ENCODE data around the gene RXRA. TPM values are rescaled to one million over a fixed set of nuclear protein-coding genes. Genes with fewer than 3 reads are reported as not detected.
A peak's percentile ranks its signal among the peaks of the same experiment; 100 is the strongest.

The RXRA gene
- total and polyA plus RNA-seq, 9 donors: 12.4 to 82.2 (median 70.6) TPM

GRCh38 chr9:134313470-134313869 lies 12.8 kb upstream of the RXRA start:
- H3K9me3 ChIP-seq: no peaks in the 10 kb centered on the region
- TF ChIP-seq, protein P1, sequence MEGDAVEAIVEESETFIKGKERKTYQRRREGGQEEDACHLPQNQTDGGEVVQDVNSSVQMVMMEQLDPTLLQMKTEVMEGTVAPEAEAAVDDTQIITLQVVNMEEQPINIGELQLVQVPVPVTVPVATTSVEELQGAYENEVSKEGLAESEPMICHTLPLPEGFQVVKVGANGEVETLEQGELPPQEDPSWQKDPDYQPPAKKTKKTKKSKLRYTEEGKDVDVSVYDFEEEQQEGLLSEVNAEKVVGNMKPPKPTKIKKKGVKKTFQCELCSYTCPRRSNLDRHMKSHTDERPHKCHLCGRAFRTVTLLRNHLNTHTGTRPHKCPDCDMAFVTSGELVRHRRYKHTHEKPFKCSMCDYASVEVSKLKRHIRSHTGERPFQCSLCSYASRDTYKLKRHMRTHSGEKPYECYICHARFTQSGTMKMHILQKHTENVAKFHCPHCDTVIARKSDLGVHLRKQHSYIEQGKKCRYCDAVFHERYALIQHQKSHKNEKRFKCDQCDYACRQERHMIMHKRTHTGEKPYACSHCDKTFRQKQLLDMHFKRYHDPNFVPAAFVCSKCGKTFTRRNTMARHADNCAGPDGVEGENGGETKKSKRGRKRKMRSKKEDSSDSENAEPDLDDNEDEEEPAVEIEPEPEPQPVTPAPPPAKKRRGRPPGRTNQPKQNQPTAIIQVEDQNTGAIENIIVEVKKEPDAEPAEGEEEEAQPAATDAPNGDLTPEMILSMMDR (IDR thresholded peaks at IDR 0.05): no peak
- TF ChIP-seq EP300 (IDR thresholded peaks at IDR 0.05) (no peak), POLR2A (IDR thresholded peaks at IDR 0.05) (no peak)

GRCh38 chr9:134314039-134314949 lies 12.0 kb upstream of the RXRA start:
- H3K36me3 ChIP-seq: no peaks in the 10 kb centered on the region
- DNase-seq: peak in 3 of 5 donors; percentile 7 to 21 (median 9)
- H3K27me3 ChIP-seq: no peaks in the 10 kb centered on the region
- H3K9me3 ChIP-seq: no peaks in the 10 kb centered on the region
- intact Hi-C loops (cut with DNase I): no loop called here
- no peak for TF ChIP-seq EP300 (IDR thresholded peaks at IDR 0.05)
- TF ChIP-seq, protein P1 (IDR thresholded peaks at IDR 0.05): no peak
- no peak for TF ChIP-seq POLR2A (IDR thresholded peaks at IDR 0.05)
- no peak overlapping the region for H3K27ac ChIP-seq
- no peak overlapping the region for H3K4me3 ChIP-seq
- WGBS, 3 donors: 85 to 89% (median 87%) methylated on average over 20 of the region's 20 CpGs
- peaks cover 6% of the 10 kb centered on the region for H3K4me1 ChIP-seq (ENCODE audit: insufficient read depth)

More at GRCh38 chr9:134313470-134313869, 12.8 kb upstream of the RXRA start:
- peaks cover 6% of the 10 kb centered on the region for H3K4me1 ChIP-seq (ENCODE audit: insufficient read depth)
- 90 to 92% (median 91%) methylated on average over 2 of the region's 2 CpGs for WGBS, 3 donors
- intact Hi-C loops (cut with DNase I): no loop called here
- peak in 2 of 5 donors; percentile 4 to 12 for DNase-seq
- no peaks in the 10 kb centered on the region for H3K36me3 ChIP-seq
- no peaks in the 10 kb centered on the region for H3K27me3 ChIP-seq
- no peak overlapping the region for H3K4me3 ChIP-seq
- no peak overlapping the region for H3K27ac ChIP-seq

- peak; percentile 10 to 35 (median 19) for DNase-seq
- Histone ChIP-seq H3K4me3 (no peak overlapping the region), H3K27me3 (no peaks in the 10 kb centered on the region), H3K9me3 (no peaks in the 10 kb centered on the region), H3K4me1 (ENCODE audit: insufficient read depth) (peaks cover 6% of the 10 kb centered on the region), H3K27ac (no peak overlapping the region), H3K36me3 (no peaks in the 10 kb centered on the region)
- TF ChIP-seq EP300 (IDR thresholded peaks at IDR 0.05) (no peak), POLR2A (IDR thresholded peaks at IDR 0.05) (no peak)
- TF ChIP-seq, protein P1 (IDR thresholded peaks at IDR 0.05): no peak
- intact Hi-C loops (cut with DNase I): no loop called here
- WGBS, 3 donors: 79 to 86% (median 85%) methylated on average over 26 of the region's 26 CpGs
These were observed 11.1 kb upstream of the RXRA start for GRCh38 chr9:134314950-134315715.

- WGBS, 3 donors: 88 to 92% (median 91%) methylated on average over 17 to 19 of the region's 19 CpGs
- H3K4me3 ChIP-seq: no peak overlapping the region
- no peak overlapping the region for H3K27ac ChIP-seq
- no peaks in the 10 kb centered on the region for H3K9me3 ChIP-seq
- no peaks in the 10 kb centered on the region for H3K36me3 ChIP-seq
- TF ChIP-seq, protein P1 (IDR thresholded peaks at IDR 0.05): no peak
- no peak for TF ChIP-seq POLR2A (IDR thresholded peaks at IDR 0.05)
- no peak for TF ChIP-seq EP300 (IDR thresholded peaks at IDR 0.05)
- H3K4me1 ChIP-seq (ENCODE audit: insufficient read depth): peaks cover 7% of the 10 kb centered on the region
- no peaks in the 10 kb centered on the region for H3K27me3 ChIP-seq
- peak; percentile 16 to 45 (median 24) for DNase-seq
- intact Hi-C loops (cut with DNase I): no loop called here
These were observed 10.4 kb upstream of the RXRA start for GRCh38 chr9:134315716-134316448.
